NOMO-1 (cell line): Measurements from ENCODE around the gene NFIA.

ENCODE experiments used
- DNase-seq, 2 experiments: peaks; one replicate each; lab custom pipeline; 2025; ENCODE audit not compliant: unreplicated experiment in 2 of 2; lab: John Stamatoyannopoulos, UW

Gene NFIA

DNA sequence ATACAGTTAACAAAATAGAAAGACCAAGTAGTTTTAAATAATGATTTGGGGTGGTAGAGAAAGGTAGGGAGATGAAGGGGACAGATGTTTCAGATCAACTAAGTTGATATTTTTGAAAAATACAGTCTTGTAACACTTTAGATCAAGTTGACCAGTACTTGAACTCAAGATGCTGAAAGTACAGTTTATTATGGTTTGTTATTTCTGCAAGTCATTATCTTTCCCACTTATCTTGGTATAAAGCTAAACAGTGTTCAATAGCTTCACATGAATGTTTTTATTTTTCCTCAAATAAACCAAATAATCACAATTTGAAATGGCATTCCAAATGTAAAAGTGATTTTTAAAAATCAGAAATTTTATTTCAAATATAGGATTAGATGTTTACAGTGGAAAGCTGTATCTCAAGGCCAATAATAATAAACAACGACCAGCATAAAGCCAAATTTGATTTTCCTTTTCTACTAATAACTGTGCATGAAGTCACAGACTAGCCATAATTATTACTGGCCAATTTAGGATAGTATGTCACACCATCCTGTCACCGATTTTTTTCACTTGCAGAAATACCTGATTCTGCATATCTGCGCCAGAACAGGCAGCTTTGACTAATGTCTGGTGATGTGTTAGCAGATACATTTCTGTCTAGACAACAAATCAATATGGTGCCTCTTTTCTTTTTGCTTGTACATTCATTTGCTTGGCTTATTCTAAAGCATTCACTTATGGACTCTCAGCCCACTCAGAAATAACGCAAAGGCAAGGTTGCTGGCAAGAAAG is 322.4 kb downstream of the NFIA start:
- no peak for DNase-seq

DNA sequence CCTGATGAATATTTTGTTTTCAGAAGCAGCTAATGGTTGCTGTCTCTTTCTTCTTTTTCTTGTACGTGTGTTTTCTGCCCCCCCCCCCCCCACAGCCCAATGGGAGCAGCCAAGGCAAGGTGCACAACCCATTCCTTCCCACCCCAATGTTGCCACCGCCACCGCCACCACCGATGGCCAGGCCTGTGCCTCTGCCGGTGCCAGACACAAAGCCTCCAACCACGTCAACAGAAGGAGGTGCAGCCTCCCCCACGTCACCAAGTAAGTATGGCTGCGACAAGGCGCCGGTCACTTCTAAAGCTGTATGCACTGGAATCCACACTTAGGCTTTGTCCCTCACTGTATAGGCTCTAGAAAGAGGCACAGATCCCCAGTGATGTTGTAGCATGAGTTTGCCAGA is 324.1 kb downstream of the NFIA start:
- no peak for DNase-seq

DNA sequence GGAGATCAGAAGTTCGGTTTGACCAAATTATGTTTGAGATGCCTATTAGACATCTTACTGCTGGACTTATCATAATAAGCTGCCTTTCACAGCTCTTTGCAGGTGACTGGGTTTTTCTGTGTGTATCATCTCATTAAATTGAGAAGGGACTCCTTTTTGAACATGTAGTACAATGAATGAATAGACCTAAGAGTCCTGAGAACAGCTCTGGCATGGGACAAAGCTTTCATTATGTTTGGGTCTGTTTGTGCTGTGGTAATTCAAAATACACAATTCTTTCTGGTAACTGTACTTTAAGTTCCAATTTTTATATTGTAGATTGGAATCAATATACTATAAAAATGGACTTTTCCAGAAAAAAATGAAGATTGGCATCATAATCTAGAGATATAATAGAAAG is 330.2 kb downstream of the NFIA start:
- no peak for DNase-seq

- DNase-seq, result no peak
Measured at GRCh38 chr1:61419196-61419595, 336.8 kb downstream of the NFIA start.

DNA sequence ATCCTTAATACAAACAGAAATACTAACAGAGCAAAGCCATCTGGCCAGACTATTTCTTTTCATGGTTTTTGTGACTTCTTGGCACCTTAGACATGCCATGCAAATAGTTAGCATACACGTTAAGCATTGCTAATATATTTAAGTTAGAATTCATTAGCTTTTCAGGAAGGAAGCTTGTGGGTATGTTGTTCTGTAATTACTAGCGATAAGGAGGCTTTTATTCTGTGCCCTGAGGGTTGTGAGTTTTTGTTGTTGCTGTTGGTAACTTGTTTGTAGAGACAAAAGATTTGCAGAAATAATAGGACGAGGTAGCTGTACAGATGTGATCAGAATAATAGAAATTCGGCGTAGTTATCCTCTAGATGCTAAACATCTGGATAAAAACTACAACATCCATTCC is 337.3 kb downstream of the NFIA start:
- no peak for DNase-seq

- DNase-seq, result no peak
Measured at GRCh38 chr1:61420243-61420642, 337.9 kb downstream of the NFIA start.

GRCh38 chr1:61420909-61421835 is 338.8 kb downstream of the NFIA start:
- no peak for DNase-seq

DNA sequence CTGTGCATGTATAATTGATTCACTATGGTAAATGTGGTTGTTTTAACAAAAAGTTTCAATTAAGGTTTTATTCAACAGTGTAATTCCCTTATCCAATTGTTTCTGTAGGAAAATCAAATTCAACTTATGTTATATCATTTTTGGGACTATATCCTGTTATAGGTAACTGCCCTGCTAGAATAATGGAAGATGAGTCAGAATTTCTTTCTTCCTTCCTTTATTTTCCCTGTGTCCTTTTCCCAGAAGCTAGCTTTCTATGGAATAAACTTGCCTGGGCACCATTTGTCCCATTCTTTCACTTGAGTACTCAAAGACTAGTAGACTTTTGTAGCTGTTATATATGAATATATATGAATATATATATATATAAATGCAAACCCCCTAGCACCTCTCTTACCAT is 341.3 kb downstream of the NFIA start:
- DNase-seq, result no peak

- DNase-seq, result no peak
Measured at GRCh38 chr1:61424382-61424781, 342.0 kb downstream of the NFIA start.

GRCh38 chr1:61425040-61425439 is 342.7 kb downstream of the NFIA start:
- DNase-seq, result no peak

GRCh38 chr1:61426254-61426653 is 343.9 kb downstream of the NFIA start:
- no peak for DNase-seq

GRCh38 chr1:61426885-61427284 is 344.5 kb downstream of the NFIA start:
- DNase-seq, result no peak

- no peak for DNase-seq
Measured at GRCh38 chr1:61427510-61427909, 345.1 kb downstream of the NFIA start.

DNA sequence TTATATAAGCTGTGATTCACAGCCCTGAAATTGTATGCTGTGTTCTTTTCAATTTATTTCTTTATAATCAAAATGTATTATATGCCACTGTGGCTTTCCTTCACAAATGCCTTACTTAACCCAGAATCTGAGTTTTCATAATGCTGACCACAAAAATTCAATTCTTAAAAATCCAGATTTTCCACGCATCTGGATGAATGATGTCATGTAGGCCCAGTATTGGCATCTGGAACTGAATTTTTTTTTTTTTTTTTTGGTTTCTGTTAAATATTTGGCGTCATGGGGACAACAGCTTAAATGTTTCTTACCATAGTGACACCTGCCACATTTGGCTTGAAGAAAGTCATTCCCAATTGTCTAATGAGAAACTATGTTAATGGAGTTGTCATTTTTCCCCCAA is 345.8 kb downstream of the NFIA start:
- DNase-seq, result no peak

GRCh38 chr1:61432616-61433388 is 350.4 kb downstream of the NFIA start:
- no peak for DNase-seq

DNA sequence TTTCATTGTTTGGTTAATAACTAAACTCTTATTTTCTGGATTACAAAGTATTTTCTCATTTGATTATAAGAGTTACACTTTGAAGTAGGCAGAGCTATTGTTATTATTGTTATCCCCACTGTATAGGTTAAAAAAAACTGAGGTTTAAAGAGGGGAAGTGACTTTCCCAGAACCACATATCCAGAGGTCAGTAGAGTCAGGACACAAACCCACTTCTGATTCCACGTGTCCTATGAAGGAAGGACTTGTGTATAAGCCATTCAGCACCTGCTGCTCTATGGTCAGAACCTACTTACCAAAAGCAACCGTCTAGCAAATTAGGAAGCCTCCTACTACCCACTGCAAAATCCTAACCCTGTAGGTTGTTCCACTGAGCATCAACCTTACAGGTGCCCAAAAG is 351.3 kb downstream of the NFIA start:
- DNase-seq, result no peak

DNA sequence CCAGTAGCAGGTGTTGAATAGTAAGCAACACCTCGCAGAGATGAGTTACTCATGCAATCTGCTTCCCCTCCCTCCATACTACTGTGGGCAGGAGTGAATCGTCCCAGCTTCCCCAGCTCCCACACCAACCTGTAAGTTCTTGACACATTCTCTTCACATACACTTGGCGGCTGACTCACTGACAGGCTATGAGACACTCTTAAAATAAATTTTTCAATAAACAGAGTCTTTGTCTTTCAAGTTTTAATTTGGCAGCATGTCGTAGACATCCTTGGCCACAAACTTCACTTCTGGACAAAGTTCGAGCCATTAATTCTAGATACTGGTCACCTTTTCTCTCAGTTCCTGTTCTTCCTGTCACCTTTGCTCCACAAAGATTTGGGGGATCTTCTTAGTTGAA is 351.9 kb downstream of the NFIA start:
- DNase-seq, result no peak

DNA sequence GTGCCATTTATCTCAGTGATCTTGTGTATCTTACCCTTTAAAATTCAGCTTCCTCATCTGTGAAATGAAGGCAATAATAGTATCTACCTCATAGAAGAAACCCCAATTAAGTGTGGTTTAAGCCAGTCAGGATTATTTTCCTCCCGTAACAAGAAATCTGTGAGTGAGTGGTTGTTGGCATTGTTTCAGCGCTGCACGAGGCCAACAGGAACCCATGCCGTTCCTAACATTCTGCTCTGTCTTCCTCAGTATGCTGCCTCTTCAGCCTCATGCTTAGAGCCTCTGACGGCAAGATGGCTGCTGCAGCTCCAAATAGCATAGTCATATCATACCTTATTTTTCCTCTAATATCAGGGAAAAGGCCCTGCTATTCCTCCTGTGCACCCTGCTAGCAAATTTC is 352.9 kb downstream of the NFIA start:
- no peak for DNase-seq

DNA sequence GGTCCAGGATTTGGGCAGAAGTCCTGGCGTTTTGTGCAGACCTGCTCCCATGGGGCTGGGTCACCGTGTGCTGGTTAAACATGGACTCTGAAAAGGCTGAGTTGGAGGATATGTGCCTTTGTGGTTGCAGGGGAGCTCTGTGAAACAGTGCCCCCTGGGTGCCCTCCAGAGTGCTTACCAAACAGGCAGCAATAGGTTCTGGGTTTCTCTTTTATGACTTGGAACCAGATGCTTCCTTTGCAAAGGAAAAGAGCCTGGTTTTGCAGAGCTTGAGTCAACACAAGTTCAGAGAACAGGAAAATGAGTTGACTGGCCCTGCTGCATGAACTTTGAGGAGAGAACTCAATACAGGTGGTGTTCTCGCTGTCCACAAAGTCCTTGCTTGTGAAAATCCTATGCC is 353.7 kb downstream of the NFIA start:
- DNase-seq, result no peak

GRCh38 chr1:61436491-61437120 is 354.2 kb downstream of the NFIA start:
- no peak for DNase-seq

DNA sequence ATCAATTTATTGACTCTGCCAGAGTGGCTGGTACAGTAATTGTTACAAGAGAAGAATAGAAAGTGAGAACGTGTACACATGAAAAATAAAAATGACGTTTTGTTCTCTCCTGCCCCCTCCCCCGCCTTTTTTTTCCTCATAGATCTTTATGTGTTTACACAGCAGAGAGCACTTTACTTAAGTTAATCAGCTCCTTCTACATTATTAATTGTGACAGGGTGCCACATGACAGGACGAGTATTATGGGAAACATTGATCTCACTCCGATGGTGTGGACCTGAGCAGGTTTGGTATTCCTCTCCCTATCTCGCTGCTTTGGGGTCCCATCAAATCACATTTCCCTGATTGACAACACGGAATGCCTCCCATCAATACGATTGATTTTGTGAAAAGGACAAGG is 356.9 kb downstream of the NFIA start:
- no peak for DNase-seq
